ENCODE measurements around the gene ZGLP1.

- TF ChIP-seq CTCF (conservative IDR thresholded peaks at IDR 0.05; ENCODE audit: low read length): no peak
- no peak for TF ChIP-seq EZH2phosphoT487 (IDR thresholded peaks at IDR 0.05; ENCODE audit: borderline replicate concordance, low read depth, low read length)
Measured at GRCh38 chr19:10288662-10289166, 20.9 kb downstream of the ZGLP1 start.

Data from OCI-LY7 (cell line).